LNCaP clone FGC (cell line): ENCODE results near the gene TMEM184B.

Experiments
- DNase-seq: peaks from one replicate; pipeline ENCODE4 v3.0.0-alpha.2; 2011; ENCODE audit warnings: low read depth
- H3K4me3 ChIP-seq: 2 replicates; pipeline ENCODE4 v1.5.1; 2011; ENCODE audit warnings: mild to moderate bottlenecking, low read depth, low read length, control low read depth
- TF ChIP-seq, protein P1 (sequence below): IDR thresholded peaks from 2 replicates; pipeline ENCODE4 v1.5.1; 2012; ENCODE audit warnings: mild to moderate bottlenecking; ENCODE audit not compliant: control insufficient read depth, insufficient read depth; ENCODE audit errors: extremely low read depth

TMEM184B gene

DNA sequence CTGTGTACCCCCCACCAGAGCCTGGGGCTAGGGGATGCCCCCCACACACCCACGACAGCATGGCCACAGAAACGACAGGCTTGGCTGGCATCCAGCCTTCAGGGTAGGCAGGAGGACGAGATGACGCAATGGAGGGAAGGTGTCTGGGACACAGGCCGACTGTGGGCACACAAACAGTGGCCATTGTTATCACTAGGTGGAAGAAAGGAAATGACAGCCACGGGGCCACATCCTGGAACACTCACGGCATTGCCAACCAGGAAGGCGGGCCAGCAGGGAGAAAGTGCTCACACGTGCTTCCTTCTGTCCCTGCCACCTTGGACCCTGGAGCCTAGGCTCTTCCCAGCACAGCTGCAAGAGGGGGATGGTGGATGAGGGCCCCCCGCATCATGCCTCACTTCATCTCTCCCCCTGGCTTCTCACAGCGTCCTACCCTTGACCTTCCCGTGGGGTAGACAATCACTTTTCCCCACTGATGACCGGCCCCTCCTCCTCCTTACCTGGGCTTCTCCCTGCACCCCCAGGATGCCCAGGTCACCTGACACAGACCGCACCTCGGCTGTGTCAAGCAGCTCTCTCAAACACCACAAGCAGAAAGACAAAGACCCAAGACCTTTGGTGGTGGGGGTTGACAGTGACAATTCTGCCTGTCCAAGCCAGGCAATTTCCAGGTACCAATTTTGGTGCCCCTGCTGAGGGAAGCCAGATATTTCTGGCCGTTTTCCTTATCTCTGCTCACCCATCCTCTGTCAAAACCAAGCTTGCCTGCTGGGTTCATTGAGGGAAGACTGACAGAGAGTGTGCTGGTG, 99.8 kb downstream of the TMEM184B start:
- TF ChIP-seq, protein P1, sequence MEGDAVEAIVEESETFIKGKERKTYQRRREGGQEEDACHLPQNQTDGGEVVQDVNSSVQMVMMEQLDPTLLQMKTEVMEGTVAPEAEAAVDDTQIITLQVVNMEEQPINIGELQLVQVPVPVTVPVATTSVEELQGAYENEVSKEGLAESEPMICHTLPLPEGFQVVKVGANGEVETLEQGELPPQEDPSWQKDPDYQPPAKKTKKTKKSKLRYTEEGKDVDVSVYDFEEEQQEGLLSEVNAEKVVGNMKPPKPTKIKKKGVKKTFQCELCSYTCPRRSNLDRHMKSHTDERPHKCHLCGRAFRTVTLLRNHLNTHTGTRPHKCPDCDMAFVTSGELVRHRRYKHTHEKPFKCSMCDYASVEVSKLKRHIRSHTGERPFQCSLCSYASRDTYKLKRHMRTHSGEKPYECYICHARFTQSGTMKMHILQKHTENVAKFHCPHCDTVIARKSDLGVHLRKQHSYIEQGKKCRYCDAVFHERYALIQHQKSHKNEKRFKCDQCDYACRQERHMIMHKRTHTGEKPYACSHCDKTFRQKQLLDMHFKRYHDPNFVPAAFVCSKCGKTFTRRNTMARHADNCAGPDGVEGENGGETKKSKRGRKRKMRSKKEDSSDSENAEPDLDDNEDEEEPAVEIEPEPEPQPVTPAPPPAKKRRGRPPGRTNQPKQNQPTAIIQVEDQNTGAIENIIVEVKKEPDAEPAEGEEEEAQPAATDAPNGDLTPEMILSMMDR, result no peak
- no peak overlapping the region for H3K4me3 ChIP-seq
- DNase-seq, result no peak

DNA sequence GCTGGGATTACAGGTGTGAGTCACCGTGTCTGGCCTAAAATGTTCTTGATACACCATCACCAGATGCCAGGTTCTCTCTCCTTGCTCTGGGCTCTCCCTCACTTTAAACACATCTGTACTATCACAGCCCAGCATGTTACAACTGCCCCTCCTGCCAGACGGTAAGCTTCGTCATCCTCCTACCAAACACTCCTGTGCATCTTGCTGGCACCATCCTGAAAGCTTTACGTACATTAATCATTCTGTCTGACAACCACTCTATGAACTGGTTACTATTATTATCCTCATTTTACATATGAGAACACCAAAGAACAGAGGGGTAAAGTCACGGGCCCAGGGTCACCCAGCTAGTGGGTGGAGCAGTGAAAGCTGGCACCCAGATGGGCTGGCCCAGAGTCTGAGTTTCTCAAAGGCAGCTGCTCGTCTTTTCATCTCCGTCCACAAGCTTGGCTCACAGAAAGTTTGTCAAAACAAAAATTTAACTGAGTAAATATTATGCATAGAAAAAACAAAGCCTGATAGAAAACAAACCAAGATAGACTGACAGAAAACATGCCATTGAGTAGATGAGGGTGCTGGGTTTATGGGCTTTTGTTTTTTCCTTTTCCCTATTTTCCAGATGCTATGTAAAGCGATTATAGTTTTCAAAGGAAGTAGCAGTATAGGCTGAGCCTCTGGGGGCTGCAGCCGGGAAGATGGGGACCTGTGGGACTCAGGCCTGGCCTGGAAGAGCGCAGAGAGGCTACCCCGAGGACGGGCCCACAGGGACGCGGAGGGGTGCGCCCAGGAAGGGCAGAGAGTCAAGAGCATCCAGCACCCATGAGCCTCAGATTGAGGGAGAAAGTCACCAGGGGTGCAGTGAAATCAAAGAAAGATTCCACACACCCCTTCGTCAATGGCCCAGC, 100.6 kb downstream of the TMEM184B start:
- DNase-seq, result no peak
- TF ChIP-seq, protein P1, result no peak
- no peak overlapping the region for H3K4me3 ChIP-seq

DNA sequence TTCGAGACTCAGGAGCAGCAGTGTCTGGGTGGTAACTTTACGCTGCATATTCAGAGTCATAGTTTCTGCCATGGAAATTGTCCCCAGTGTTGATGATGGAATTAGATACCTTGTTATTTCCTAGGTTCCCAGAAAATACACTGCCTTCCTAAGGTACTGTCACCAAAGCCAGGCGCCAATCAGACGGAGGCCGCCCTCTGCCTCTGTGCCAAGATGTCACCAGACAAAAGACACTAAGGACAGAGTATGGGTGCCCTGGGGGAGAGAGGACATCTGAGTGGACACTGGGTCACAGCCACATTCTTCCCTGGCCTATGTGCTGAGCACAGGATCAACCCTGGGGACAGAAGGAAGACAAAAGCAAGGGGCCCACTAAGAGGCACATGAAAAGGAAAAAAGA, 102.3 kb downstream of the TMEM184B start:
- DNase-seq, result no peak
- H3K4me3 ChIP-seq, result no peak overlapping the region
- TF ChIP-seq, protein P1, result no peak
